ENCODE results near the gene COLEC12. TPM values are rescaled to one million over a fixed set of nuclear protein-coding genes. Genes with fewer than 3 reads are reported as not detected.

Gene COLEC12
- total and polyA plus RNA-seq, 5 experiments from 2014 or later: 0.13 TPM; not detected in 4

DNA sequence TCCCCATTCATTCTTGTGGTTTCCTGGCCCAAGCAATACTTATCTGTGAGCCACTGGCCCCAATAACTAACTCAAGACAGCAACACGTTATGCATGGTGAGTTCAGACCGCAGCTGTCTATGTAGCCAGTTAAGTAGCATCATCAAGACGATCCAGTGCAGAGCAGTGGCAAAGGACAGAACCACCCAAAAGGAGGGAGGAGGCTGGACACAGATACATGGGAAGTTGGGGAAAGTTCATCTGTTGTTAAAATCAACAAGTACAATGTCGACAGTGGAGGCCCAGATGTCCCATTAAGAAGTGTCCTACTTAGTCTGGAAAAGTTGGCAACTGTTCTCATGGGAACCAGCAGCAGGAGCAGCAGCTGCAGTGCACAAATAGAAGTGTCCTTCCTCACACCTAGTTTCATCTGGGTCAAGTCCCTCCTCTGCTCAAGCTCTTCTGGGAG is 125.8 kb downstream of the COLEC12 start:
- Mint-ChIP-seq H3K9me3 (no peaks in the 10 kb centered on the region), H3K27ac (no peak overlapping the region), H3K36me3 (no peaks in the 10 kb centered on the region), H3K4me1 (peaks cover 0 to 27% (median 4%) of the 10 kb centered on the region in 4 donors), H3K4me3 (no peak overlapping the region), H3K27me3 (peaks cover 2 to 16% (median 5%) of the 10 kb centered on the region in 5 donors)
- DNase-seq: no peak
- POLR2A ChIA-PET: no interaction called here
- ATAC-seq: no peak

DNA sequence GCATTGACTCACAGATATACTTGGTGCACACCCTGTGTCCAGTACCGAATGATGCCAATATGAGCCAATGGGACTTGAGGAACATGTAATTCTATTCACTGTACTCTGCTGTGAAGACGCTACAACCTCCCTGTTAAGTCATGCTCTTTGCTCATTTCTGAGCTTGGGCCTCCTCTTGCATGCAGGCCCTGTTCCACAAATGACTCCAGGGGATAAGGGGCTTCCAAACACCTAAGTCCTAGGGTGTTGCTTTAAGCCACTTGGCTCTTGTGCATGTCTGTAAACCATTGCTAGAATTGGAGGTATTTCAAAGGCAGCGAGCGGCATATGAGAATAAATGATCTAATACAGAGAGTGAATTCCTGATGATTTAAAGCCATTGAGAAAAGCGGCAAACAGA is 126.7 kb downstream of the COLEC12 start:
- ATAC-seq: no peak
- H3K9me3 Mint-ChIP-seq: no peaks in the 10 kb centered on the region
- H3K4me3 Mint-ChIP-seq: no peak overlapping the region
- DNase-seq: no peak
- H3K27ac Mint-ChIP-seq: no peak overlapping the region
- H3K27me3 Mint-ChIP-seq: peaks cover 1 to 10% (median 3%) of the 10 kb centered on the region in 5 donors
- no peaks in the 10 kb centered on the region for H3K36me3 Mint-ChIP-seq
- POLR2A ChIA-PET: no interaction called here
- peaks cover 0 to 27% (median 0%) of the 10 kb centered on the region in 4 donors for H3K4me1 Mint-ChIP-seq

DNA sequence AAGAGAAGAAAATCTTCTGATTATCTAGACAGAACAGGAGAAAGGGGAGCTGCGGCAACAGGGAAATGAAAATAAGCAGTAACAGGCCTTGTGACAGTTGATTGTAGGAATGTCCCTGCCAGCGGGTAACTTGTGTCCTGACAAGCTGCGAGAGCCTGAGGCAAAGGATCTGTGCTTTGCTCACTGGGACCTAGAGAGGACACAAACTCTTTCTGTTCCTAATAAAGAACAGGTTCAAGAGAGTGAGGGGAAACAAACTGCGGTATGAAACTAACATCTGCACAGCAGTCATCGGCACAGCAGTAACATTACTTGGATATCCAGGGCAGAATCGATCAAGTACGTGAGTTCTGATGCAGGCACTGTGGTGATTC is 128.9 kb downstream of the COLEC12 start:
- no peaks in the 10 kb centered on the region for H3K27me3 Mint-ChIP-seq
- POLR2A ChIA-PET: no interaction called here
- no peaks in the 10 kb centered on the region for H3K9me3 Mint-ChIP-seq
- H3K4me3 Mint-ChIP-seq: no peak overlapping the region
- no peak overlapping the region for H3K27ac Mint-ChIP-seq
- DNase-seq: no peak
- no peaks in the 10 kb centered on the region for H3K36me3 Mint-ChIP-seq
- H3K4me1 Mint-ChIP-seq: peaks cover 0 to 27% (median 0%) of the 10 kb centered on the region in 4 donors
- ATAC-seq: no peak

DNA sequence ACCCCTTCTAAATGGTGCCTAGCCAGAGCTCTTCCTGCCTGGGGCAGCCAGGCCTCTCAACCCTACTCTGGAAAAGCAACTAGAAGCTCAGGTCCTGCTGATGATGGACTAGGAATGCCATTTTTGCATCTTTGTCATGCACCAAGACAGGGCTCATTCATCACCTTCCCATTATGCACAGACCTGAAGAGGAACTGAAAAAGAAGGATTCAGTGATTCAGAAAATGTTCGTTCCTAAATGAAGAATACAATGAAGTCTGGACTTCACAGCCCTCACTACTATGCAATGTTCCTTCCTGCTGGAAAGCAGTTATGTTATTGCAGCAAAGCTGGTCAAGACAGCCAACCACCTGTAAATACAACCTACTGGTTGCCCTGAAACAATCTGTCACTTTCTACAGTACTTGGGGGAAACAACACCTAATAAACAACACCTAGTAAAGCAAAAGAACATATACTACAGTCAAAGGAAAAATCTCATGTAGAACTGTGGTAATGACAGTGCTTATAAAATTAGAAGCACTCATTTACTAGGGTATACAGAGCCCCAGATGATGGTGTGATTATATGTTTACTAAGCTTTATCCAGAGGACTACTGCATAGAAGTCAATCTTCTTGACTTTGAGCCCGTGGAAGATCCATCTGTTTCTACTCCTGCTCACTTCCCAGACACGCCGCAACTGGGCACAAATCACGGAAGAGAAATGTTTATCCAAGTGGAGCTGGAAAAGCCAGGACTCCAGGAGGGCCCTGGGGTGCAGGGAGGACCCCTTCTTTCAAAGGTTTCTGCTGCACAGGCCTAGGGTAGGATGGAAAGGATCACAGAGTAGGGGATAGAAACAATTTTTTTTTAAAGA is 129.5 kb downstream of the COLEC12 start:
- DNase-seq: no peak
- H3K27ac Mint-ChIP-seq: no peak overlapping the region
- H3K27me3 Mint-ChIP-seq: no peaks in the 10 kb centered on the region
- ATAC-seq: no peak
- no peak overlapping the region for H3K4me3 Mint-ChIP-seq
- H3K9me3 Mint-ChIP-seq: no peaks in the 10 kb centered on the region
- H3K36me3 Mint-ChIP-seq: no peaks in the 10 kb centered on the region
- H3K4me1 Mint-ChIP-seq: peaks cover 0 to 27% (median 0%) of the 10 kb centered on the region in 4 donors
- POLR2A ChIA-PET: no interaction called here

DNA sequence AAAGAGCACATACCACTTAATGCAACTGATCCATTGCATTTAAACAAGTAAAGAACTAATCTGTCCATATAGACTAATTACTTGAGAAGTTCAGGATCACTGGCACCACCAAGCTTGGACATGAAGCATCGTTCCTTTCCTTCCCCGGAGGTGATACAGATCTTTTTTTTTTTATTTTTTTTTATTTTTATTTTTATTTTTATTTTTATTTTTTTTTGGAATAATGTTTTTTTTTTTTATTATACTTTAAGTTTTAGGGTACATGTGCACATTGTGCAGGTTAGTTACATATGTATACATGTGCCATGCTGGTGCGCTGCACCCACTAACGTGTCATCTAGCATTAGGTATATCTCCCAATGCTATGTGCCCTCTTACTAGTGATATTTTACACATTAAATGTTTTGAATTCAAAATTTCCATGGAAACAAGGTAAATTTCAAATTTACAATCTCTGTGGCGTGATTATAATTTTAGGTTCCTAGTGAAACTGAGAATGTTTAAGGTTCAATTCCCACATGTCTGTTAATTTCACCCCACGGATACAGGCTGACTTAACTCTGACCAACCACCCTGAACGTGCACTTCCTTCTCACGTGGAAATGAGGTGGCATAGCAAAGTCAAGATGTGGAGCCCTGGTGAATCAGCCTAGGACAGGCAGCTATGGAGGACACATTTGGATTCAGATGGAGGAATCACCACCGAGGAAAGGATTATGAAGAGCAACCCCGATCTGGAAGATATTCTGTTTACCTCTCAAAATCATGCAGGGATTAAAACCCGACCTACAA is 131.1 kb downstream of the COLEC12 start:
- ATAC-seq (no peak), DNase-seq (no peak)
- H3K27me3 Mint-ChIP-seq: peaks cover 0 to 3% (median 0%) of the 10 kb centered on the region in 5 donors
- POLR2A ChIA-PET: no interaction called here
- H3K4me3 Mint-ChIP-seq: no peak overlapping the region
- H3K27ac Mint-ChIP-seq: no peak overlapping the region
- H3K36me3 Mint-ChIP-seq: no peaks in the 10 kb centered on the region
- H3K9me3 Mint-ChIP-seq: no peaks in the 10 kb centered on the region
- peaks cover 0 to 24% (median 0%) of the 10 kb centered on the region in 4 donors for H3K4me1 Mint-ChIP-seq

DNA sequence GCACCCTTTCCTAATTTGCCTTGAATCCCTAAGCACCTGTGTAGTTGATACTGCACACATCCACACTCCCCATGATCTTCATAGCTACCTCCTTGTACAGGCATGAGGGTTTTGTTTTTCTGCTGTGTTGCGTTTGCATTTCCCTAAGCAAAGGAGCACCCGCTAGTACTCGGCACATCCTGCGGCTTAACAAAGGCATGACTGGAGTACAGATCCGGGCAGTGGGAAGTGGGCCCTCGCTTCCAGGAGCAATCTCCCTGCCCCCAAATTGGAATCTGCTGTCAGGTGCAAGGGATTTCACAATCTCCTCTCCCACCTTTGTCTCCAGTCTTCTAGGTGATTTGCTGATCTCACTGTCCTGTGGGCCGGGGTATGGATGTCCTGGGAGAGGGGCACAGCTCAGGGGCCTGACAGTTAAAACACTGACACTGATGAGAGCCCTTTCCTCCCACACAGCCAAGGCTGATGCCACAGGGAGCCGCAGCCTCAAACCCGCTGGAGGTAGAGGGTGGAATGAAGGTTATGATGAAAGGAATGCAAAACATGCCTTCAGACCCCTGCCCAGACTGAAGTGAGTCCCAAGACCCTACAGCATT is 133.9 kb downstream of the COLEC12 start:
- ATAC-seq: no peak
- Mint-ChIP-seq H3K4me1 (peaks cover 0 to 21% (median 0%) of the 10 kb centered on the region in 4 donors), H3K4me3 (no peak overlapping the region), H3K27ac (no peak overlapping the region), H3K27me3 (peaks cover 0 to 3% (median 1%) of the 10 kb centered on the region in 5 donors), H3K36me3 (no peaks in the 10 kb centered on the region), H3K9me3 (no peaks in the 10 kb centered on the region)
- POLR2A ChIA-PET: no interaction called here
- DNase-seq: no peak

DNA sequence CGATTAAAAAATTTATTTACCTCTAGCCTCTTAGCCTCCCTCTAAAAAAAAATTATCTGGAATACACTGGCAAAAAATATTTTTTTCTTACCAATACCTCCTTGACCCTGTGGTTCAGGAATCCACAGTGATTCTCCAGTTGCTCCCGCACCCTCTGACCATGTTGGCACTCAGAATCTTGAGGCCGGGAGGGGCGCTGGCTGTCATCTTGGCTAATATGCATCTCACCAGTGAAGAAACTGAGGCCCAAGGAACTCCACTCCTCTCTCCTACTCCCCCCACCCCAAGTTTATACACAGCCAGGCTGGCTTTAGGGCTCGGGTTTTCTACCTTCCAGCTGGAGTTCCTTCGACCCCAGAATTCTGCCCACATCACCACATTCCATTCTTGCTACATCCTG is 134.8 kb downstream of the COLEC12 start:
- POLR2A ChIA-PET: no interaction called here
- no peak for DNase-seq
- H3K36me3 Mint-ChIP-seq: no peaks in the 10 kb centered on the region
- no peak for ATAC-seq
- peaks cover 0 to 3% (median 2%) of the 10 kb centered on the region in 5 donors for H3K27me3 Mint-ChIP-seq
- H3K4me3 Mint-ChIP-seq: no peak overlapping the region
- H3K4me1 Mint-ChIP-seq: peaks cover 0 to 20% (median 0%) of the 10 kb centered on the region in 4 donors
- H3K9me3 Mint-ChIP-seq: no peaks in the 10 kb centered on the region
- no peak overlapping the region for H3K27ac Mint-ChIP-seq

DNA sequence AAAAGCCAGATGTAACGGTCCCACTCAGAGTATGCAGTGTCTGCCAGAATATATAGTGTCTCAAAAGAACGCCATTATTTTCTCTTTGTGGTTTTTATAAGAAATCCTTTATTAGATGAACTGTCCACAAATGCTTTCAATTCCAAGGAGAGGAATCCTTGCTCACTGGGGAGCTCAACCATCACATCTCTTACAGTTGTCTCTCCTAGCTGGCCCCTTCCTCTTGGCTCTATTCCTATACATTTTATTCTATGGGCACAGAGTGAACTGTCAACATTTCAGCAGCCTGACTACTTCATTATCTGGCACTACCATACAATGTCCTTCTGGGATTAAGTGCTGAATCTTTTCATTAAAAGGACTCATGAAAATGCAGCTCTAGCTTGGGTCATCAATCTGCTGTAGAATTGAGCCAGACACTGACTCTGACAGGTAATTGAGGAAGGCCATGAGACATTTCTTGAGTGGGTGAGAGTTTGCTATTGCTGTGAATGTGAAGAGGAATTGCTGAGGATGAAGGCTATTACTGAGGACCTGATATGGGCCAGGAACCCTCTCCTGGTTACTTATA is 136.2 kb downstream of the COLEC12 start:
- DNase-seq: no peak
- Mint-ChIP-seq H3K9me3 (no peaks in the 10 kb centered on the region), H3K27me3 (peaks cover 0 to 3% (median 2%) of the 10 kb centered on the region in 5 donors), H3K36me3 (no peaks in the 10 kb centered on the region), H3K4me3 (no peak overlapping the region), H3K4me1 (peaks cover 0 to 10% (median 0%) of the 10 kb centered on the region in 4 donors), H3K27ac (no peak overlapping the region)
- POLR2A ChIA-PET: no interaction called here
- ATAC-seq: no peak

DNA sequence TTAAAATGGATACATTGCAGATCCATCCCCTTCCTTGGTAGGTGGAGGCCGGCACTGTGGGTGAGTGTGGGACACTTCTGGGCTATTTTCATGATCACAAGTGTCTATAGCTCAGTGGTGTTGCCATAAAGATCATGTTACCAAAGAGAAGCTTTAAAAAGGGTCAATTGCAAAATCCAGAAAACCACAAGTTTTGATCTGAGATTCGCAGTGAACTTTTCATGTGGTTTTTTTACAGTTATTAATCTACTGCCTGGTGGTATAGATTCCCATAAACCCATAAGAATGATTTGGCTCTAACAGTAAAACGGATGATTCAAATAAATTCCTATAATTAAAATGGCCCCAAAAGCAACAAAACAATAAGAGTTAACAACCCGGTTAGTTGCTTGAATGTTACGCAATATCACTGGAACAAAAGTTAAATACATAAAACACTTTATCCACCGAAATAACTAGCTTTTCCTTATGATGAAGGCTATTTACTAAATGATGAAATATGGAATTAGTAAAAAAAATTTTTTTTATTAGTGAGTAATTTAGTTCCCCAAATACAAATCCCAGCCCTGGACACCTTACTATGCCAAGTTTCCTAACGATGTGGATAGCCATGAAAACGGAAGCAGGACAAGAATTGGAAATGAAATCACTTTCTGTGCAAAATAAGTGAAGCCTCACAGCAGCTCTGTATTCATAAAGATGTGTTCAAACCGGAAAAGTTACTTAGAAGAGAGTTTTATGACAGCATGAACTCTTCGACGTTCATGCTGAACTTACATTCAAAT is 137.0 kb downstream of the COLEC12 start:
- no peaks in the 10 kb centered on the region for H3K9me3 Mint-ChIP-seq
- POLR2A ChIA-PET: no interaction called here
- ATAC-seq (no peak), DNase-seq (no peak)
- H3K36me3 Mint-ChIP-seq: no peaks in the 10 kb centered on the region
- H3K4me1 Mint-ChIP-seq: peaks cover 0 to 10% (median 0%) of the 10 kb centered on the region in 4 donors
- peaks cover 0 to 3% (median 2%) of the 10 kb centered on the region in 5 donors for H3K27me3 Mint-ChIP-seq
- H3K27ac Mint-ChIP-seq: no peak overlapping the region
- no peak overlapping the region for H3K4me3 Mint-ChIP-seq

DNA sequence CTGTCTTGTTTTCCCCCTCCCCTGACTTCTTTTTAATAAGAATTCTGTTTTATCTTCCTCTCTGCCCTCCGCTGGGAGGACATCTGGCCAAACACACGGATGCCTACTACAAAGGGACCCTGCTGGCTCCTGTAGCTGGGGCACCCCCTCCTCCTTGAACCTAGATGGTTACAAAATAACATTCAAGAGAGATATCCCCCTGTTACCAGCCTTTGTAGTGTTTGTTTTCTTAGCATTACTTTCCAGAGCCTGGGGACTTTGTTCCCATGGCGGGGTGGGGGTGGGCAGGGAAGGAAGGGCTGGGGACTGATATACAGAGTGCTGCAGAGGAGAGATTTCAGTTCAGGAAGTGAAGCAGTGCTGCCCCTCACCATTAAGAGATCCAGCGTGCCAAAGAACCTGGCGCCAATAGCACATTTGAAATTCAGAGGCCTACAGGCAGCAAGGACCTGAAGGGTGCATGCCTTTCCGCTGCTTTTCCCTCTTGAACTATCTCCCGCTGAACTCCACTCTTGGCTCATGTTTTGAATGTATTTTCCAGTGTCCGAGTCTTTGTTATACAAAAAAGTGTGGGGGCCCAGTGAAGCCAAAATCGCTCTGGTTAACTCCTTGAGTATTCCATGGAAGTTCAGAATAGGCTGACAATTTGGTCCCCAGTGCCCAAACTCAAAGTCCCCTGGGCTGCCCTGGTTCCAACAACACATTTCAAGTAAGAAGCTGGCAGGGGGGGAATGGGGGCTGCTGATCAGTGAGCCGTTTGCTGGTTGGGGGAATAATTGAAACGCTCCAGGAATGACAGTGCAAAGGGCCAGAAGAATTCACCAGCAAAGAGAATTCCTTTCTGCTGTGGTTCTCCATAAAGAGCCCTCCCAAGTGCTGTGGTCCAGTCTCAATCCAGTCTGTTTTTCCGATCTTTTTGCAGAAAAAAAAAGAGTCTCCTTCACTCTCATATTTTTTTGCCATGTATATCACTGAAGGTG is 137.9 kb downstream of the COLEC12 start:
- H3K36me3 Mint-ChIP-seq: no peaks in the 10 kb centered on the region
- no peak overlapping the region for H3K4me3 Mint-ChIP-seq
- no peak for DNase-seq
- H3K9me3 Mint-ChIP-seq: no peaks in the 10 kb centered on the region
- no peak overlapping the region for H3K27ac Mint-ChIP-seq
- POLR2A ChIA-PET: no interaction called here
- peaks cover 0 to 3% (median 2%) of the 10 kb centered on the region in 5 donors for H3K27me3 Mint-ChIP-seq
- H3K4me1 Mint-ChIP-seq: peaks cover 0 to 10% (median 0%) of the 10 kb centered on the region in 4 donors
- ATAC-seq: no peak

DNA sequence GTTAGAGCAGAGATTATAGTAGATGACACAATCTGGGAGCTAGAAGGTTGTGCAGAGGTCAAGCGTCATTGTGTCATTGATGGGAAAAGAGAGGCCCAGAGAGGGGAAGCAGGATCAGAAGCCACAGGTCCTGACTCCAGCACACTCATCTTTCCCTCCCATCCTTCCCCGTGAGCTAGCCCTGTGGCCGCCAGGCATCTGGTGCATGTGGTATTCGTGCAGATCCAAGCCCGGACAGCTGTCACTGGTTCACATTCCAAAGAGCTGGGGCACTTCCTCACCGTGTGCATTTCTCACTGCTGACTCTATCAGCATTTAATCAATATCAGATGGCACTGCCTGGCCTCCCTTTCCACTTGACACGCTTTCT is 138.6 kb downstream of the COLEC12 start:
- DNase-seq (no peak), ATAC-seq (no peak)

More for the DNA sequence above, 138.6 kb downstream of the COLEC12 start:
- H3K4me3 Mint-ChIP-seq: no peak overlapping the region
- peaks cover 0 to 3% (median 2%) of the 10 kb centered on the region in 5 donors for H3K27me3 Mint-ChIP-seq
- H3K4me1 Mint-ChIP-seq: peaks cover 0 to 10% (median 0%) of the 10 kb centered on the region in 4 donors
- no peaks in the 10 kb centered on the region for H3K9me3 Mint-ChIP-seq
- H3K36me3 Mint-ChIP-seq: no peaks in the 10 kb centered on the region
- H3K27ac Mint-ChIP-seq: no peak overlapping the region
- POLR2A ChIA-PET: no interaction called here
